Karpas-422 (cell line): ENCODE measurements around the gene QDPR. TPM values are rescaled to one million over a fixed set of nuclear protein-coding genes. Genes with fewer than 3 reads are reported as not detected.
"Not testable (repeated sequence)": the region's sequence is repeated elsewhere in the genome, so short reads cannot be mapped to it uniquely, and the experiment has no call there.

ENCODE experiments used
- DNase-seq: peaks from one replicate; pipeline ENCODE4 v3.0.0-alpha.2; 2015
- H2AFZ ChIP-seq: fragments of 200-600 bp; sonication (generic); 2 replicates; pipeline ENCODE4 v1.6.1; 2014; ENCODE audit warnings: antibody characterized with exemption, low read length, mixed read lengths
- H3K27ac ChIP-seq: fragments of 200-600 bp; sonication (generic); 2 replicates; pipeline ENCODE4 v1.5.1; 2014; ENCODE audit warnings: mild to moderate bottlenecking, low read length, moderate library complexity
- H3K27me3 ChIP-seq: fragments of 200-600 bp; sonication (generic); 2 replicates; pipeline ENCODE4 v1.6.1; 2014; ENCODE audit warnings: low read length, mixed read lengths
- H3K36me3 ChIP-seq: fragments of 200-600 bp; sonication (generic); 2 replicates; pipeline ENCODE4 v1.6.1; 2014; ENCODE audit warnings: low read length, mixed read lengths; ENCODE audit not compliant: insufficient read depth
- H3K4me1 ChIP-seq: fragments of 200-600 bp; sonication (generic); 2 replicates; pipeline ENCODE4 v1.6.1; 2014; ENCODE audit warnings: mild to moderate bottlenecking, low read length, mixed read lengths
- H3K4me2 ChIP-seq: fragments of 200-600 bp; sonication (generic); 2 replicates; pipeline ENCODE4 v1.6.1; 2014; ENCODE audit warnings: low read length, low read depth, mild to moderate bottlenecking; ENCODE audit not compliant: poor library complexity, severe bottlenecking
- H3K4me3 ChIP-seq: fragments of 200-600 bp; sonication (generic); 2 replicates; pipeline ENCODE4 v1.5.1; 2014; ENCODE audit warnings: mild to moderate bottlenecking, antibody characterized with exemption, low read length, mixed read lengths
- H3K79me2 ChIP-seq: fragments of 200-600 bp; sonication (generic); 2 replicates; pipeline ENCODE4 v1.6.1; 2014; ENCODE audit warnings: mild to moderate bottlenecking, low read length, mixed read lengths
- H3K9ac ChIP-seq: fragments of 200-600 bp; sonication (generic); 2 replicates; pipeline ENCODE4 v1.6.0; 2014; ENCODE audit warnings: low read length
- H3K9me2 ChIP-seq: fragments of 200-600 bp; sonication (generic), shearing (Covaris generic); replicated peaks from 2 replicates; pipeline ENCODE4 v1.6.0; 2014; ENCODE audit warnings: mild to moderate bottlenecking, low read length, moderate library complexity; ENCODE audit not compliant: insufficient read depth
- H3K9me3 ChIP-seq: fragments of 300-700, 200-600 bp; sonication (generic); 2 replicates; pipeline ENCODE4 v1.6.1; 2014; ENCODE audit warnings: low read length, mixed read lengths
- H4K20me1 ChIP-seq: fragments of 200-600 bp; sonication (generic); 2 replicates; pipeline ENCODE4 v1.6.1; 2014; ENCODE audit warnings: mild to moderate bottlenecking, antibody characterized with exemption, low read length, low read depth; ENCODE audit not compliant: insufficient read depth
- total RNA-seq: library from RNA; depleted of rRNA; stranded (reverse); fragments of >200 nt; shearing (Covaris generic); gene quantifications from 2 replicates; pipeline ENCODE4 v1.2.3, GENCODE V29; 2014; ENCODE audit warnings: low replicate concordance; rRNA removed

Gene QDPR
- total RNA-seq, 1 experiment from 2014 or later, result 14.7 TPM

GRCh38 chr4:17447675-17448298 lies 64.1 kb downstream of the QDPR start:
- Histone ChIP-seq H3K9ac (no peak overlapping the region), H3K4me1 (no peaks in the 10 kb centered on the region), H3K4me3 (no peak overlapping the region), H3K9me3 (no peaks in the 10 kb centered on the region), H3K36me3 (no peaks in the 10 kb centered on the region), H2AFZ (no peak overlapping the region), H4K20me1 (no peaks in the 10 kb centered on the region), H3K9me2 (no peaks in the 10 kb centered on the region), H3K79me2 (no peaks in the 10 kb centered on the region), H3K27ac (no peak overlapping the region), H3K4me2 (no peak overlapping the region), H3K27me3 (no peaks in the 10 kb centered on the region)
- DNase-seq, result peak; percentile 88

- Histone ChIP-seq H3K4me3 (no peak overlapping the region), H3K9me2 (no peaks in the 10 kb centered on the region), H3K4me1 (peaks cover 7% of the 10 kb centered on the region), H3K36me3 (no peaks in the 10 kb centered on the region), H3K27ac (no peak overlapping the region), H3K79me2 (no peaks in the 10 kb centered on the region), H3K9me3 (no peaks in the 10 kb centered on the region), H2AFZ (no peak overlapping the region), H4K20me1 (no peaks in the 10 kb centered on the region), H3K27me3 (no peaks in the 10 kb centered on the region), H3K4me2 (no peak overlapping the region), H3K9ac (no peak overlapping the region)
- no peak for DNase-seq
Measured at GRCh38 chr4:17447056-17447455, 64.8 kb downstream of the QDPR start.

- not testable (repeated sequence) for H3K9me2 ChIP-seq, H3K9ac ChIP-seq, H4K20me1 ChIP-seq, DNase-seq, H3K36me3 ChIP-seq, H3K27ac ChIP-seq, H3K4me3 ChIP-seq, H3K4me2 ChIP-seq, H3K79me2 ChIP-seq, H3K27me3 ChIP-seq, H3K9me3 ChIP-seq, H3K4me1 ChIP-seq, H2AFZ ChIP-seq
Measured at GRCh38 chr4:17442477-17442876, 69.4 kb downstream of the QDPR start.

GRCh38 chr4:17437396-17437795 lies 74.5 kb downstream of the QDPR start:
- Histone ChIP-seq H3K27ac (no peak overlapping the region), H3K79me2 (no peaks in the 10 kb centered on the region), H3K36me3 (no peaks in the 10 kb centered on the region), H2AFZ (no peak overlapping the region), H3K4me3 (no peak overlapping the region), H3K9me2 (no peaks in the 10 kb centered on the region), H4K20me1 (no peaks in the 10 kb centered on the region), H3K9me3 (no peaks in the 10 kb centered on the region), H3K9ac (no peak overlapping the region), H3K27me3 (no peaks in the 10 kb centered on the region), H3K4me1 (peaks cover 3% of the 10 kb centered on the region), H3K4me2 (no peak overlapping the region)
- no peak for DNase-seq

GRCh38 chr4:17436750-17437090 lies 75.2 kb downstream of the QDPR start:
- H3K4me1 ChIP-seq, result no peaks in the 10 kb centered on the region
- no peak overlapping the region for H3K4me2 ChIP-seq

More at GRCh38 chr4:17436750-17437090, 75.2 kb downstream of the QDPR start:
- Histone ChIP-seq H3K79me2 (no peaks in the 10 kb centered on the region), H4K20me1 (no peaks in the 10 kb centered on the region), H3K9ac (no peak overlapping the region), H3K27me3 (no peaks in the 10 kb centered on the region), H3K9me2 (no peaks in the 10 kb centered on the region), H3K27ac (no peak overlapping the region), H3K9me3 (no peaks in the 10 kb centered on the region), H3K4me3 (no peak overlapping the region), H3K36me3 (no peaks in the 10 kb centered on the region), H2AFZ (no peak overlapping the region)
- DNase-seq, result no peak

Other genes with a start within 250 kb of the QDPR start
- gene CLRN2, start 3.1 kb upstream of the QDPR start, total RNA-seq, result not detected in 2 replicates
- 141 and 146 TPM in 2 replicates for gene LAP3, start 65.1 kb upstream of the QDPR start, total RNA-seq
- 24.8 and 48.7 TPM in 2 replicates for gene MED28, start 102.6 kb upstream of the QDPR start, total RNA-seq